Measurements from ENCODE around the gene FGF14.

GRCh38 chr13:101775267-101775666 is 626.6 kb downstream of the FGF14 start:
- TF ChIP-seq CTCF (conservative IDR thresholded peaks at IDR 0.05; ENCODE audit: low read depth, low read length) (no peak), EZH2 (IDR thresholded peaks at IDR 0.05; ENCODE audit: low read length, unreplicated experiment) (no peak)

Data from PC-3 (cell line).